HG02884 (cell line): Measurements from ENCODE around the gene PPP3R1.
A peak's percentile ranks its signal among the peaks of the same experiment; 100 is the strongest.
"Not testable (repeated sequence)": the region's sequence is repeated elsewhere in the genome, so short reads cannot be mapped to it uniquely, and the experiment has no call there.

Source experiments
- ATAC-seq: cut with Tn5 transposase; IDR thresholded peaks from one replicate; pipeline ENCODE4 v1.9.1; 2021; ENCODE audit warnings: mild to moderate bottlenecking, moderate library complexity; ENCODE audit not compliant: unreplicated experiment

PPP3R1 gene

DNA sequence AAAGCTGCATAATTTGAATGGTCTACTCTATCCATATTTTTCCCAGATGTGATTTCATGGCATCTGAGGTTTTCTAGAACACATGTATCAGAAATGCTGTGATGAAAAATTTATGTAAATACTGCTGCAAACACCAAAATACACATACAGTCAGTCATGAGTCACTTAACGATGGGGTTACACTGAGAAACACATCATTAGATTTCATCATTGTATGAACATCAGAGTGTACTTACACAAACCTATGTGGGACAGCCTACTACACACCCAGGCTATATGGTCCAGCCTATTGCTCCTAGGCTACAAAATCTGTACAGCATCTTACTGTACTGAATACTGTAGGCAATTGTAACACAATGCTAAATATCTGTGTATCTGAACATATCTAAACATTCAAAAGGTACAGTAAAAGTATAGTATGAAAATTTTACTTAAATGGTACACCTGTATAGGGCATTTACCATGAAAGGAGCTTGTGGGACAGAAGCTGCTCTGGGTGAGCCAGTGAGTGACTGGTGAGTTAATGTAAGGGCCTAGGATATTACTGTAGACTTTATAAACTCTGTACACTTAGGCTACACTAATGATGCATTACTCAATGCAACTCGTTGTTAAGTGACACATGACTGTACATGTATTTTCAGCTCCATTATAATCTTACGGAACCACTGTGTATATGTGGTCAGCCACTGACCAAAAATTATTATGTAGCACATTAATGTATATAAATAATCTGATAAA is 61.2 kb downstream of the PPP3R1 start:
- ATAC-seq = no peak

DNA sequence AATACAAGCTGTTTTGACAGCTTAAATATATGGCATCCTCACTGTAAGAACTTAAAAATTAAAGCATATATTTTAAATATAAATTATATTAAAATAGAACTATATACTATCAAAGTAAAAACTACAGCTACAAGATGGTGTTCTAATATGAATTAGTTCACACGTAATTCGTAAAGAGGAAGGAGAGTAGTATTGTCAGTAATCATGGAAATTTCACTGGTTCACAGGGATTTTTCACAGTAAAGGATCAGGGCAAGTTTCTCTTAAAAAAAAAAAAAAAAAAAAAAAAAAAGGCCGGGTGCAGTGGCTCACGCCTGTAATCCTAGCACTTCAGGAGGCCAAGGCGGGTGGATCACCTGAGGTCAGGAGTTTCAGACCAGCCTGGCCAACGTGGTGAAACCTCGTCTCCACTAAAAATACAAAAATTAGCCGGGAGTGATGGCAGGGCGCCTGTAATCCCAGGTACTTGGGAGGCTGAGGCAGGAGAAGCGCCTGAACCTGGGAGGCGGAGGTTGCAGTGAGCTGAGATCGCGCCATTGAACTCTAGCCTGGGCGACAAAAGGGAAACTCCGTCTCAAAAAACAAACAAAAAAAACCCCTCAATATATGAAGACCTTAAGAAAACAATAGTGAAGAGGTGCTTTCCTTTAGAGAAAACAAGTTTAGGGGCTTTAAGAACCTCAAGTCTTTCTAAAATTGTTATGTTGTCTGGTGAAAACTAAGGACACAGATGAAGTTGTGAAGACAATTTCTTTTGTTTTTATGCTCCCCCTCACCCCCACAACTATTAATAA is 62.1 kb downstream of the PPP3R1 start:
- ATAC-seq = no peak

DNA sequence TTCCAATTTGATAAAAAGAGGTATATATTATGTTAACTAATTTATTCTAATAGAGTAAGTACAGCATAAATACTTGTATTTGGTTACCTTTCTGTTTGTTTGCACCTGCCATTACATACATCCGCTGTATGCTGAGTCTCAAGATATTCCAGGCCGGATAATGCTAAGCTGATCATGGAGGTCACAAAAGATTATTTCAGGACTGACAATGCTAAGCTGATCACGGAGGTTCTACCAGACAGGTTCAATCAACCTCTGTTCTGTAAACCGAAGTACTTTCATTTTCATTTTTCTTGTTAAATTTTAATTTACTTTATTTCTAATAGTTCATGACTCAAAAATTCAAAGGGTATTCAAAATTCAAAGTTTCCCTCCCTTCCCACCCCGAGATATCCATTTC is 63.5 kb downstream of the PPP3R1 start:
- no peak for ATAC-seq

DNA sequence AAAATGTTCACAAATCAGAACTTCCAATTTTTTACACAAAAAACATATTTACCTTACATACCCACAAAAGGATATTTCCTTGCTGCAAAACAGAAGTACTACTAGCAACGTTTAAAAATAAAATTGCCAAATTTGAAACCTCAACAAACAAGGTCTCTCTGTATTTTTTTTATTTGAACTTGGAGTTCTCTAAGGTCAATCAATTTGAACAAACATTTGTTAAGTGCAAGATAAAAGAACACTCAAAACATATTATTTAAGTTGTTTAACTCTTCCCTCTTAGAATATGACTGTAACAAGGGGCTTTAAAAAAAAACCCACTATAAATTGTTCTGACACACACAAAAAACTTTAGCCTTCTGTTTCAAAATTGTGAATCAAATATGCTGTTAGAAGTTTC is 65.0 kb downstream of the PPP3R1 start:
- no peak for ATAC-seq

DNA sequence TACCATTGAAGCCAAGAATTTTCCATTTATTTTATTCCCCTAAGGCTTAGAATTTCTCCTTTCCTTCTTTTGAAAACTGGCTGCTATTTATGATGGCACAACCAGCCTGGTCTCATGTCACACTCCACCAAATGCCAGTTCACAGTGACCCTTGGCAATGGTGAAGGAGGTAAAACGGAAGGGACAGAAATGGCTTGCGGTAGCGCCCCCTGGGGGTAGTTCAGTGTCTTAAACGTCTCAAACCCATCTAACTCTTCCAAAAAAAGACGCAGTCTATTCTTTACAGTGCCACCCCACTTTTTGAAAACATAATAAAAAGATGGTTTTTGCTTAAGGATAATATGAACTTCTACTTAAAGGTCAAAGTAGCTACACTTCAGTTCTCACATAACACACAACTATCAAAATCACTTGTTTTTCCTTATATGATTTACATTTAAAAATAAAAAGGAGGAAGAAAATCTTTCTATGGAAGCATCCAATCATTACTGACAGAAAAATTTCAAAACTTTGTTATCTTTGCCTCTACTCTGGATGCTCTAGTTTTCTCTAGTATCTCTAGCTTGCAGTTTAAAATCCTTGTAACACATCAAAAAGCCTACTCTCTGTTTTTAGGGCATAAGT is 66.7 kb downstream of the PPP3R1 start:
- no peak for ATAC-seq

DNA sequence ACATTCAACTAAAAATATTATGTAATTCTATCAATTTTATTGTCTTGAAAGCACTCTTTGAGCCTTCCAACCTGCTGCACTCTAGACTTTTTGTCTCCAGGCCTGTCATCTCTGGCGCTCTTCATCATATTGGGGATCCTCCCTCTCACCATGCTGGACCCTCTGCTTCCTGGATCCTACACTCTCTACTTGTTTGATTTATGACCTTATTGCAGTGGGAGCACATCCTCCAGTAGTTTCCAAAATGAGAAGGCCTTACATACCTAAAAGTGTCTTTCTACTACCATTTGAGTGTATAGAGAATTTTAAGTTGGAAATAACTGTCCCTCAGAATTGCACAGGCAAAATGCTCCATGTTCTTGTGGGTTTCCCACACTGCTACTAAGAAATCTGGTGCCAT is 69.4 kb downstream of the PPP3R1 start:
- no peak for ATAC-seq

DNA sequence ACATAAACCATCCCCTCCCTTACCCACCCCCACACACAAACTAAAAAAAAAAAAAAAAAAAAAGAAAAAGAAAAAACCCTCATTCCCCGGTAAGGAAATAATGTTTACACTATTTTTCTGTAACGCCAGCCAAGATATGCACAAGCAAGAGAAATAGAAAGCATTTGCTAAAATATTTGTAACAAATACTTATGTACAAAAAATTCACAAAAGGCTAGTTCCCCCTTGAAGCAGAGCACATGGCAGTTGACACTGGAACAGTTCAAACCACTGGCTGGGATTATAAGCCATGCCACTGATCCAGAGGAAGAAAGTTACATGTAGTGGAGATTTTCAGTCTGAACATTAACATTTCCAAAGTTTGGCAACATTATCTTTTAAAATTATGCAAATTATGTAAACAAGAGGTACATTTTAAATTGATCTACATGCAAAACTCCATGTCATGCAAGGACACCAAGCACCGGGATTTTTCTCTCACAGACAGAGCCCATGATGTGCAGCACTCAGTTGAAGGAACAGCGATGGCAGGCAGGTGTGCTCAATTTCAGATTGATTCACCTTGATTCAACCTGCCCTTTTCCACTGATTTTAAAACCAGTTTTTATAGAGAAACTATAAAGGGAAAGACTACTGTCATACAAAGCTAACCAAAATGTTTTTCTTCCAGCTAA is 73.2 kb downstream of the PPP3R1 start:
- ATAC-seq = no peak

DNA sequence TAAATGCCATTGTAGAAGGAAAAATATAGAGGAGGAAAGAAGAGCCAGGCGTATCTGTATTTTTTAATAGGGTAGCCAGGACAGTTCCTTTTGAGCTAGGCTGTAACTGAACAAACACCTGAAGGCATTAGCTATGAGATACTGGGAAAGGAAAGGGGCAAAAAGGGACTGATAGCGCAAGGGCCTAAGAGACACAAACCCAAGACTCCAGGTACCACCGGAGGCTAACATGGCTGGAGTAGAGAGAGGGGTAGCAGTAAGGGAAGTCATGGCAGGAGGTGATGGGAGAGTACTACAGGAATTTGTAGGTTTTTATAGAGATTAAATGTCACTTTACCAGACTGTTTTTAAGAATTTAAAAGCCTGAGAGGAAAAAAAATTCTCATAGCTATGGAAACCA is 73.9 kb downstream of the PPP3R1 start:
- no peak for ATAC-seq

DNA sequence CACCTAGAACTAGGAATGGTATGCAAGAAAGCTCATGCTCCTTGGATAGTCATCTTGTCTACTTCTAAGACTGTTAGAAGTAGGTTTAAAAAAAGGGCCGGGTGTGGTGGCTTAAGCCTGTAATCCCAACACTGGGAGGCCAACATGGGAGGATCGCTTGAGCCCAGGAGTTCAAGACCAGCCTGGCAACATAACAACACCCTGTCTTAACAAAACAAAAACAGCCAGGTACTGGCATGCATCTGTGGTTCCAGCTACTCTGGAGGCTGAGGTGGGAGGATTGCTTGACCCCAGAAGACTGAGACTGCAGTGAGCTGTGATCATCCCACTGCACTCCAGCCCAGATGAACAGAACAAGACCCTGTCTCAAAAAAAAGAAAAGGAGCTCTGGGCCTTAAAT is 74.8 kb downstream of the PPP3R1 start:
- ATAC-seq = no peak

DNA sequence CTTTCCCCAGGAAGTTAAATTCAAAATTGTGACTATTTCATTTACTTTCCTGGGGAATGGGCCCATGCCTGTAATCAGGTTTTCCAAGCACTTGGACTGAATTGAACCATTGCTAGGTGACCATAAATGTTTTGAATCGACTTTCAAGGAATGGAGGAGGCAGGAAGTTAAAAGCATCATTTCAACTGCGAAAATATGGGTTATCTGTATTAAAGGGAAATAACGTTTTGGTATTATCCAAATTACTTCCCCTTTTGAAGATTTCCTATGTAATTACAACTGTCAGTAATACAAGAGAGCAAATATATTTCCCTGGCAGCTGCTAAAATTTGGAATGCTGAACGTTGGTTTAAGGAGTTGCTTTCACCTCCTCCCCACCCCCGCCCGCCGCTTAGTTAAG is 75.7 kb downstream of the PPP3R1 start:
- no peak for ATAC-seq

DNA sequence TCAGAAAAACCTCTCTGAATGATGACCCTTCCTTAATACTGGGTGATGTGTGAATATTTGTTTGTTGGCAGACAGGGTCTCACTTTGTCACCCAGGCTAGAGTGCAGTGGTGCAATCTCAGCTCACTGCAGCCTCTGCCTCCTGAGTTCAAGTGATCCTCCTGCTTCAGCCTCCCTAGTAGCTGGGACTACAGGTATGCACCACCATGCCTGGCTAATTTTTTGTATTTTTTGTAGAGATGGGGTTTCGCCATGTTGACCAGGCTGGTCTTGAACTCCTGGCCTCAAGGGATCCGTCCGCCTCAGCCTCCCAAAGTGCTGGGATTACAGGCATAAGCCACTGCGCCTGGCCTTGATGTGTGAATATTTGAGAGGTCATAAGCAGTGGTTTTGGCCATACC is 77.1 kb downstream of the PPP3R1 start:
- ATAC-seq = not testable (repeated sequence)

DNA sequence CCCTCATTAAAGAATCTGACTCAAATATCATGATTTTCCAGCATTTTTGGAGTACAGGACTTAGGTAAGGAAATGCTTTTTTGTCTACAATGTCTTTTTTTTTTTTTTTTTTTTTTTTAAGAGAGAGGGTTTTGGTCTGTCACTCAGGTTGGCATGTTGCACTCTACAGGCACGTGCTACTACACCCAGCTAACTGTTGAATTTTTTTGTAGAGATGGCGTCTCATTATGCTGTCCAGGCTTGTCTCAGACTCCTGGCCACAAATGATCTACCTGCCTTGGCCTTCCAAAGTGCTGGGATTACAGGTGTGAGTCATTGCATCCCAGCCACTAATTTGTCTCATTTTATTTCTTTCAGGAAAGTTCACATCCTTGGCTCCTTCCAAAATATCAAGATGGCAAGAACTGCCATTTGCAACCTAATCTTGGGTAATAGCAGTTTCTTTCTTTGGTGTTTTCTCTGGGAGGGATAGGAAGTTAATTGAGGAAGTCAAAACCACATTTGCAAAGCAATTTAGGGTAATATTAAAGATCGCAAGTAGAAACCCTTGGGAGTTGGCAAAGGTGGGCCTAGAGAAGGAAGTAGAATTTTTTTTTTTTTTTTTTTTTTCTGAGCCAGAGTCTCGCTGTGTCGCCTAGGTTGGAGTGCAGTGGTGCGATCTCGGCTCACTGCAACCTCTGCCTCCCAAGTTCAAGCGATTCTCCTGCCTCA is 79.2 kb downstream of the PPP3R1 start:
- no peak for ATAC-seq

DNA sequence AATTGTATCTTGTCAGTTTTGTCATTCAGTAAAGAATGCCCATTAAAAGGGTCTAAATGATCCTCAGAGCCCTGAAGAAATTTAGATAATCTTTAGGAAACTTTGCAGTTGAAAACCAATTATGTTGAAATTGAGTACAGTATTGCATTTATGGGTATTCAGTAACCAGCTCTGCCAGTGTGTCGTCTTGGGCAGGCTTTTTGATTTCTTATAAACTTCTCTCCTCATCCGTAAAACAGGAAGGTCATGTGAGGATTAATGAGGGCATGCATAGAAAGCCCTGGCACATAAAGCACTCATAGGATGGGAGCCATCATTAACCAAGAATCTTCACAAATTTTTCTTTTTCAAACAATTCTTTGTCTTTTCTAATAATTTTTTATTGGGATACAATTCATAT is 79.8 kb downstream of the PPP3R1 start:
- no peak for ATAC-seq

DNA sequence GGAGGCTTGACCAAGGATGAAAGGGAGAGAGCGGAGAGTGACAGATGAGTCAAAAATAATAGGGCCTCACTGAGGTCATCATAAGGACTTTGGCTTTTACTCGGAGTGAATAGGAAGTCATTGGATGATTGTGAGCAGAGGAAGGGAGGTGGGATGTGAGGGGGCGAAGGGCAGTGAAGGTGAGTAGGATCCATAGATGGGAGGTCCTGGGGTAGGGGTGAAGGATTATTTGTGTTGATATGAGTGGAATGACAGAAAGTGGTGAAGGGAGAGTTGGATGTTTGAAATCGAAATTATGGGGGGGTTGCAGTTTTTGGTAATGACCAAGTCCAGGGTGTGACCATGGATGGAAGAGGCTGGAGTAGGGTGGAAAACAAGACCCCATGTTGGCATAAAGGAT is 80.6 kb downstream of the PPP3R1 start:
- ATAC-seq = no peak

DNA sequence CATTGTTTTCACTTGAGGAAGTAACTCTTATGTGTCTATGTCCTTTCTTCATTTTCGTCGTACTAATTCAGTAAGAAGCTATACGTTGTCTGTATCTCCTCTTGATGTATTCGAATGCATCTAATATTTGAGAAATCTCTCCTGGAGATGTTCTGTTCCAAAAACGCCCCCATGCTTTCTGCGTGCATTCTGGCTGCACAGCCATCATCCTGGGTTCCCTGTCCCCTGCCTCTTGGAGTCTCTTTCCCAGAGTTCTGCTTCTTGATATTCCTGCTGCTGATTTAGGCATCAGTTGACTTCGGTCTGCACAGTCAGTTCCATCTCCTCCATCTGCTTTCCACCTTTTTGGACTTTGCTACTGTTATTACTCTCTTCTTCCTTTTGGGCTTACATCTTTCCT is 81.2 kb downstream of the PPP3R1 start:
- no peak for ATAC-seq

DNA sequence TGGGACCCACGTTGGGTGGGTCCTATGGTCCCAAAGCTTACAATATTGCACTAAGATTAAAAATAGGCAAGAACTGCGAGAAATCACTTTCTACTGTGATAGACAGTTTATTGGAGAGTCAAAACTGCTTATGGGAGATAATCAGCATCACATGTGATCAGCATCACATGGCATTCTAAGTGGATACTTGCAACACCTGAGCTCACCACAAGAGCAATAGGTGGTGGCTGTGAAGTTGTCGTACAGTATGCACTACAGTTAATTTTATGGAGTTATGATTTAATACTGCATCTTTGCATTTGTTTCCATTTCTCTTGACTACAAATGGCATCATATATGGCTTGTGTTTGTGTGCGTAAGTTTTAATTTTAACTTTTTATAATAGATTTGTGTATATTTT is 83.0 kb downstream of the PPP3R1 start:
- no peak for ATAC-seq

DNA sequence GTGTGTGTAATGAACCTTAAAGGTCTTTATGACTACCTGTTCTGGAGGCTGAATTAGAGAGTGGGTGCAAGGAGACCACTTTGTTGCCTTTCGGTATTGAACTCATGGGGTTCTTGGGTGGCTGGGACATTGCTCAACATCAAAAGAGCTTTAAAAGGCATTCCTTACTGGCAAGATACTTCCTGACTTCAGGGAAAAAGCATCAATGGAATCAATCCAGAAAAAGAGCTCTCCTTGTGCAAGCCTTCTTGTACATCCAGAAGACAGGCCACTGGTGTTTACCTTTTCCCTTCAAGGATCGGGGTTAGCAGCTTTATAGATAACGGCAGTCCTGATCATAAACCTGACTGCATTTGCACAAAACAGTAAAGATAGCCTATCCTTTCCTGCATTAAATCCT is 85.1 kb downstream of the PPP3R1 start:
- ATAC-seq = no peak

DNA sequence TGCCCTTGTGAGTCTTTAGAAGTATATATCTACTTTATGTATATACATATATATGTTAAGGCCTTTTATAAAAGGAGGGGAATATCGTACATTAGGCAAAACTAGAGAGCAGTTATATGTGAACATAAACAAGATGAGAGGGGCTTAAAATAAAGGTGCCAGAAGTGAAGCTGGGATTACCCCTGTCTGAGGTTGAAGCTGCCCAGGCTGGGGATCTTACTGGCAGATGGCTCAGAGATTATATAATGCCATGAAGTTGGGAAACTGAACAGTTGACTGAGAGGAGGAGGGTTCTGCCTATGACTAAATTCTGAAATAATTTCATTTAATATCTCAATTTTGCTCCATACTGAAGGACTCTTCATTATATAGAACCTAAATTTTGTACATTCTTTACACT is 88.7 kb downstream of the PPP3R1 start:
- ATAC-seq = no peak

DNA sequence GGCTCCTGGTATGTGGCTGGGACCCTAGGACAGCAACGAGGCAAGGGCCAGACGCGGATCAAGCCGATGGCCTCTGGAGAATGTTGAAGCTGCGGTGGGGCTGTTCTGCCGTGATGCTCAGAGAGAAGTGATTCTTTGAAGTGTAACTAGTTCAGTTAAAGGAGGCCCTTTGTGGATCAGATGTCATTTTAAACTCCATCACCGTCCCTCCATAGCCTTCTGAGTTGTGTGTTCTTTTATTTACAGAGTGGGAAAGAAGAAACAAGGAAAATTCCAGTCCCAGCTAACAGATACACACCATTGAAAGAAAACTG is 94.2 kb downstream of the PPP3R1 start:
- ATAC-seq = no peak

DNA sequence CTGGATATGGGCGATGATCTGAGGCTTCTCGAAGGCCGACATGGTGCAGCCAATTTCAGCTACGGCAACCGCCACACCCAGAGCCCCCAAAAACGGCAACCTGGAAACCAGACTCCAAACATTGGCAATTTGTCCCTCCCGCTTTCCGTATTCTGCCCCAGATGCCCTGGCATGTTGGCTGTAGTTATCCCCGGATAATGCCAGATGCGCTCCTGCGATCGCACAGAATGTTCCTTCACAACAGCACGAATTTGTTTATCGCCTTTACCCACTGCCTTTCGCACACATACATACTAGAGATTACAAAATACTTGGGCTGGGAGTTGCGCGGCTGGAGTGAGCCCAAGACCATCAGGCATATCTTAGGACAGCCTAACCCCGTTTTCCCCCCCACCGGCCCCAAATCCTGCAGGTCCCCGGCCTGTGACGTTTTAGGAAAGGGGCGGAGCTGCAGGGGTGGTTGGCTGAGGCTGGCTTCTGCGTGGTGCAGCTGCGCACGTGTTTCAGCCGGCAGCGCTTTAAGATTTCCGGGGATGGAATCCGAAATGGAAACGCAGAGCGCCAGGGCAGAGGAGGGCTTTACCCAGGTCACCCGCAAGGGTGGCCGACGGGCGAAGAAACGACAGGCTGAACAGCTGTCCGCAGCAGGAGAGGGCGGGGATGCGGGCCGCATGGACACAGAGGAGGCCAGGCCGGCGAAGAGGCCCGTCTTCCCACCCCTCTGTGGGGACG is 94.8 kb downstream of the PPP3R1 start, which contains the start of gene PNO1:
Gene PNO1, plus strand, starts transcription at position 487 of the 732 bp plus-strand sequence. Its CDS starts 47 bp downstream, at position 534.
- ATAC-seq = peak; percentile 95
